Cardiac septum (tissue), 1 donor: ENCODE data around the gene RSPH10B2. TPM values are rescaled to one million over a fixed set of nuclear protein-coding genes. Genes with fewer than 3 reads are reported as not detected.
"Not testable (repeated sequence)": the region's sequence is repeated elsewhere in the genome, so short reads cannot be mapped to it uniquely, and the experiment has no call there.

Source experiments
- DNase-seq: peaks from one replicate; pipeline ENCODE4 v3.0.0-alpha.2; 2020; ENCODE audit warnings: low spot score
- intact Hi-C: fragments of 100-400 bp; cut with DNase I; formaldehyde crosslinking; loops from one replicate; pipeline ENCODE4 v1.14.0; 2022
- total RNA-seq: library from RNA; stranded (reverse); fragmentation: NEBNext Ultra II Directional; extraction: Animal tissue kit (Norgen Biotek cat#: 25700); gene quantifications from one replicate; pipeline ENCODE4 v1.2.1, GENCODE V29; 2021
- donor health status: DM: no; HTN: no; CAD: no.

Gene RSPH10B2
- total RNA-seq, 1 donor from 2014 or later, result 0.19 TPM

GRCh38 chr7:6750173-6750572, 3.7 kb upstream of the RSPH10B2 start:
- DNase-seq, intact Hi-C loops: not testable (repeated sequence)

- intact Hi-C loops, DNase-seq: not testable (repeated sequence)
Observed at GRCh38 chr7:6761186-6761585, 7.3 kb downstream of the RSPH10B2 start.

GRCh38 chr7:6781581-6781980, 27.7 kb downstream of the RSPH10B2 start:
- DNase-seq, intact Hi-C loops: not testable (repeated sequence)

- DNase-seq, intact Hi-C loops: not testable (repeated sequence)
Observed at GRCh38 chr7:6789353-6789752, 35.5 kb downstream of the RSPH10B2 start.

- intact Hi-C loops, DNase-seq: not testable (repeated sequence)
Observed at GRCh38 chr7:6792113-6792872, 38.4 kb downstream of the RSPH10B2 start.

GRCh38 chr7:6794276-6794675, 40.4 kb downstream of the RSPH10B2 start:
- DNase-seq, intact Hi-C loops: not testable (repeated sequence)

- DNase-seq, intact Hi-C loops: not testable (repeated sequence)
Observed at GRCh38 chr7:6797218-6797617, 43.3 kb downstream of the RSPH10B2 start.

GRCh38 chr7:6798047-6798446, 44.1 kb downstream of the RSPH10B2 start:
- DNase-seq, intact Hi-C loops: not testable (repeated sequence)

GRCh38 chr7:6799887-6800286, 46.0 kb downstream of the RSPH10B2 start:
- DNase-seq, intact Hi-C loops: not testable (repeated sequence)

GRCh38 chr7:6800331-6800730, 46.4 kb downstream of the RSPH10B2 start:
- intact Hi-C loops, DNase-seq: not testable (repeated sequence)

GRCh38 chr7:6807393-6807918, 53.6 kb downstream of the RSPH10B2 start:
- intact Hi-C loops, DNase-seq: not testable (repeated sequence)

- DNase-seq, intact Hi-C loops: not testable (repeated sequence)
Observed at GRCh38 chr7:6807959-6808358, 54.1 kb downstream of the RSPH10B2 start.

GRCh38 chr7:6813011-6813410, 59.1 kb downstream of the RSPH10B2 start:
- intact Hi-C loops, DNase-seq: not testable (repeated sequence)

- DNase-seq, intact Hi-C loops: not testable (repeated sequence)
Observed at GRCh38 chr7:6815470-6815869, 61.6 kb downstream of the RSPH10B2 start.

- intact Hi-C loops, DNase-seq: not testable (repeated sequence)
Observed at GRCh38 chr7:6821622-6822021, 67.7 kb downstream of the RSPH10B2 start.

GRCh38 chr7:6825236-6826125, 71.6 kb downstream of the RSPH10B2 start:
- intact Hi-C loops, DNase-seq: not testable (repeated sequence)

GRCh38 chr7:6826151-6826550, 72.2 kb downstream of the RSPH10B2 start, which contains the start of gene CCZ1B:
Gene CCZ1B (minus strand): TSS chr7:6826275. CDS start chr7:6826197, 78 bp downstream.
- intact Hi-C loops, result not testable (repeated sequence)
- DNase-seq, result peak; percentile 96

- intact Hi-C loops, DNase-seq: not testable (repeated sequence)
Observed at GRCh38 chr7:6827180-6827579, 73.3 kb downstream of the RSPH10B2 start.

GRCh38 chr7:6829616-6830015, 75.7 kb downstream of the RSPH10B2 start:
- DNase-seq, intact Hi-C loops: not testable (repeated sequence)

- intact Hi-C loops, DNase-seq: not testable (repeated sequence)
Observed at GRCh38 chr7:6830026-6830425, 76.1 kb downstream of the RSPH10B2 start.
